ENCODE measurements around the gene CCDC192.

- TF ChIP-seq CTCF (IDR thresholded peaks at IDR 0.05; ENCODE audit: insufficient read depth, low read length, poor library complexity, severe bottlenecking), result no peak
- TF ChIP-seq EZH2phosphoT487 (conservative IDR thresholded peaks at IDR 0.05; ENCODE audit: low read length), result no peak
These were observed 8.5 kb upstream of the CCDC192 start for GRCh38 chr5:127694518-127695171.

All from SU-DHL-6 (cell line).